ENCODE data around the gene DLG1.

The DLG1 gene

DNA sequence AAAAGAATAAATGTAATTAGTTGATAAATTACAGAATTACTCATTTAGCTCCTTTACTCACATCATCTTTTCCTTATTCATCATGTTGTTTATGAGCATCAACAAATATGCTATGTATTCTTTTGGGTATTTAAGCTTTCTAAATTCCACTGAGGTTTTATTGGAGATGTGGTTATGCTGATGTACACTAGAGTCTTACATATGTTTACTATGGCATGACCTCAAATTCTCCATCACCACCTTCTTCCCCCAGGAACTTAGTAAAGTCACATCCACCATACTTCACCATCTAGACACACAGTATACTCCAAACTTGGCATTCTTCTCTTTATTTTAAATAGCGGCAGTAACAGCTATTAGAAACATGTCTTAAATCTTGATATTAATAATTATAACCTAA, 194.6 kb downstream of the DLG1 start:
- in situ Hi-C loops (cut with MboI; ENCODE audit: low sequenced_read_pairs, unreplicated experiment): no loop called here
- TF ChIP-seq, protein P1, sequence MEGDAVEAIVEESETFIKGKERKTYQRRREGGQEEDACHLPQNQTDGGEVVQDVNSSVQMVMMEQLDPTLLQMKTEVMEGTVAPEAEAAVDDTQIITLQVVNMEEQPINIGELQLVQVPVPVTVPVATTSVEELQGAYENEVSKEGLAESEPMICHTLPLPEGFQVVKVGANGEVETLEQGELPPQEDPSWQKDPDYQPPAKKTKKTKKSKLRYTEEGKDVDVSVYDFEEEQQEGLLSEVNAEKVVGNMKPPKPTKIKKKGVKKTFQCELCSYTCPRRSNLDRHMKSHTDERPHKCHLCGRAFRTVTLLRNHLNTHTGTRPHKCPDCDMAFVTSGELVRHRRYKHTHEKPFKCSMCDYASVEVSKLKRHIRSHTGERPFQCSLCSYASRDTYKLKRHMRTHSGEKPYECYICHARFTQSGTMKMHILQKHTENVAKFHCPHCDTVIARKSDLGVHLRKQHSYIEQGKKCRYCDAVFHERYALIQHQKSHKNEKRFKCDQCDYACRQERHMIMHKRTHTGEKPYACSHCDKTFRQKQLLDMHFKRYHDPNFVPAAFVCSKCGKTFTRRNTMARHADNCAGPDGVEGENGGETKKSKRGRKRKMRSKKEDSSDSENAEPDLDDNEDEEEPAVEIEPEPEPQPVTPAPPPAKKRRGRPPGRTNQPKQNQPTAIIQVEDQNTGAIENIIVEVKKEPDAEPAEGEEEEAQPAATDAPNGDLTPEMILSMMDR (IDR thresholded peaks at IDR 0.05; ENCODE audit: borderline replicate concordance, control extremely low read depth, extremely low read depth, insufficient read depth, missing control alignments): no peak
- DNase-seq (ENCODE audit: low spot score): no peak

DNA sequence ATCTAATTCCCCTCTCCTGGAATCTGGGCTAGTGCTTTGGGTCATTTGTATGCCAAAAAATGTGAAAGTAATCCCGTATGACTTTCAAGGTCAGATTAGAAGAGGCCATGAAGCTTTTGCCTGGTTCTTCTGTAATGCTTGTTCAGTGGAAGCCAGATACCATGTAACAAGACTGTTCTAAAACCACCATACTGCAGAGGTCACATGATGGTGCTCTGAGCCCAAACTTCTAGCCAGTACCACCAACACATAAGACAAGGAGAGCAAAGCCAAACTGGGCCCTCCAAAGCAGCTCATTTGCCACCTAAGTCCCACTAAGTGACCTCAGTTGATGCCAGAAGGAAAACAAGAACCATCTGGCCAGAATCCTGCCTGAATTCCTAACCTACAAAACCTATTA, 204.5 kb downstream of the DLG1 start:
- no peak for DNase-seq (ENCODE audit: low spot score)
- in situ Hi-C loops (cut with MboI; ENCODE audit: low sequenced_read_pairs, unreplicated experiment): no loop called here
- TF ChIP-seq, protein P1 (IDR thresholded peaks at IDR 0.05; ENCODE audit: borderline replicate concordance, control extremely low read depth, extremely low read depth, insufficient read depth, missing control alignments): no peak

DNA sequence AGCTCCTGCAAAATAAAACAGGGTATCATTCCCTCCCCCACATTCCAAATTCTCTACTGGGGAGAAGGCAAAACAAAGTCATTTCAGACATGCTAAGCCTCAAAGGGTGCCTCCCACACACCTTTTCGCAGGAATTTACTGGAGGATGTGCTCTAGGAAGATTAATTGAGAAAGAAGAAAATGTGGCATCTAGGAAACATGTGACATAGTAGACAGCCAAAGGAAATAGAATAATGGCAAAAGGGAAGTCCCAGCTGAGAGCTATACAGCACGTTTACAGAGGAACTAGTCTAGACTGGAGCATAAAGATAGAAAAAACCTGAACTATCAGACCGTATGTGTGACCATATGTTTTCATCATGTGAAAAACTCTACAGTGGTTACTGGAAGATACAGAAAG, 210.0 kb downstream of the DLG1 start:
- TF ChIP-seq, protein P1 (IDR thresholded peaks at IDR 0.05; ENCODE audit: borderline replicate concordance, control extremely low read depth, extremely low read depth, insufficient read depth, missing control alignments): no peak
- in situ Hi-C loops (cut with MboI; ENCODE audit: low sequenced_read_pairs, unreplicated experiment): no loop called here
- DNase-seq (ENCODE audit: low spot score): no peak

DNA sequence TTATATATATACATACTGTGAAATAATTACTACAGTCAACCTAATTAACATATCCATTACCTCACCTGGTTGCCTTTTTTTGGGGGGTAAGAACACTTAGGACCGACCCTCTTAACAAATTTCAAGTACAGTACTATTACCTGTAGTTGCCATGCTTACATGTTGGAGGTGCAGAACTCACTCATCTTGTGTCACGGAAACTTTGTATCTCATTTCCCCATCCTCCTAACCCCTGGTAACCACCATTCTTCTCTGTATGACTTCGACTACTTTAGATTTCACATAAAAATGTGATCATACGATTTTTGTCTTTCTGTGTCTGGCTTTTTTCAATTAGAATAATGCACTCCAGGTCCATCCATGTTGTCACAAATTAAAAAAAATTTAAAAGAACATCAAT, 213.3 kb downstream of the DLG1 start:
- no peak for DNase-seq (ENCODE audit: low spot score)

DNA sequence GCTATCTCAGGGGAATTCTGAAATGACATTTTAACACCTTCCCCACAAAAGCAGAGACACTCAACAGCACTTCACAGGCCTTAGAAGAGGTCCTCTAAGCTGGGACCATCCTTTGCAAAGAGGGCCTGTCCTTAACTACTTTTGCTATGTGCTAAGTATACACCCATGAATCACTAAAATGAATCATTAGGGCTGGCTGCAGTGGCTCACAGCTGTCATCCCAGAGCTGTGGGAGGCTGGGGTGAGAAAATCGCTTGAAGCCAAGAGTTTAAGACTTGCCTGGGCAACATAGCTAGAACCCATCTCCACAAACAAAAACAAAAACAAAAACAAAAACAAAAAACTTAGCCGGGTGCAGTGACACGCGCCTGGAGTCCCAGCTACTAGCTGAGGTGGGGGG, 214.9 kb downstream of the DLG1 start:
- TF ChIP-seq, protein P1 (IDR thresholded peaks at IDR 0.05; ENCODE audit: borderline replicate concordance, control extremely low read depth, extremely low read depth, insufficient read depth, missing control alignments): no peak
- in situ Hi-C loops (cut with MboI; ENCODE audit: low sequenced_read_pairs, unreplicated experiment): no loop called here

More for the DNA sequence above, 213.3 kb downstream of the DLG1 start:
- in situ Hi-C loops (cut with MboI; ENCODE audit: low sequenced_read_pairs, unreplicated experiment): no loop called here
- TF ChIP-seq, protein P1 (IDR thresholded peaks at IDR 0.05; ENCODE audit: borderline replicate concordance, control extremely low read depth, extremely low read depth, insufficient read depth, missing control alignments): no peak

DNA sequence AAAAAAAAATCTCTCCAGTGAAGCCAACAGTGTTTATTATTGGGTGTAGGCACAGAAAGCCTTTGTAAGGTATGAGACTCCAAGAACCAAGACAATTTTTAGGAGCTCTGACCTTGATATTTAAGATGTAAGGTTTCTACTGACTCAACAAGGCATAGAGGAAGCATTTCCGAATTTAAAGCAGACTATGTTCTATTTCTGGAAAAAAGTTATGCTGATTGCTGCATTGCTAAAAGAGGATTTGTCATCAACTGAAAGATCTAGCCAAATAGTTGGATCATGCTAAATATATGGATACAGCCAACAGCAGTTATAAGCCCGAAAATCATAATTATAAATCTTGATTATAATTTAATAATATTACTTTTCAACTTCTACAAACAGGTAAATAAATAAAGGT, 215.5 kb downstream of the DLG1 start:
- TF ChIP-seq, protein P1 (IDR thresholded peaks at IDR 0.05; ENCODE audit: borderline replicate concordance, control extremely low read depth, extremely low read depth, insufficient read depth, missing control alignments): no peak
- in situ Hi-C loops (cut with MboI; ENCODE audit: low sequenced_read_pairs, unreplicated experiment): no loop called here
- no peak for DNase-seq (ENCODE audit: low spot score)

More for the DNA sequence above, 214.9 kb downstream of the DLG1 start:
- no peak for DNase-seq (ENCODE audit: low spot score)

DNA sequence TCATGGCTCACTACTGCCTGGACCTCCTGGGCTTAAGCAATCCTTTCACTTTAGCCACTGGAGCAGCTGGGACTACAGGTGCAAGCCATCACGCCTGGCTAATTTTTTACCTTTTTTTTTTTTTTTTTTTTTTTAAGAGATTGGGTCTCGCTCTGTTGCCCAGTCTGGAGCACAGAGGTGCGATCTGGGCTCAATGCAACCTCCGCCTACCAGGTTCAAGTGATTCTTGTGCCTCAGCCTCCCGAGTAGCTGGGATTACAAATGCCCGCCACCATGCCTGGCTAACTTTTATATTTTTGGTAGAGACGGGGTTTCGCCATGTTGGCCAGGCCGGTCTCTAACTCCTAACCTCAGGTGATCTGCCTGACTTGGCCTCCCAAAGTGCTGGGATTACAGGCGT, 218.1 kb downstream of the DLG1 start:
- TF ChIP-seq, protein P1 (IDR thresholded peaks at IDR 0.05; ENCODE audit: borderline replicate concordance, control extremely low read depth, extremely low read depth, insufficient read depth, missing control alignments): no peak
- in situ Hi-C loops (cut with MboI; ENCODE audit: low sequenced_read_pairs, unreplicated experiment): no loop called here
- no peak for DNase-seq (ENCODE audit: low spot score)

Data from GM13976 (cell line).